HG03432 (cell line): Measurements from ENCODE around the gene MBD3L5.
"Not testable (repeated sequence)": the region's sequence is repeated elsewhere in the genome, so short reads cannot be mapped to it uniquely, and the experiment has no call there.

Source experiments
- ATAC-seq: cut with Tn5 transposase; IDR thresholded peaks from one replicate; pipeline ENCODE4 v1.9.1; 2021; ENCODE audit warnings: mild to moderate bottlenecking, moderate library complexity; ENCODE audit not compliant: unreplicated experiment

The MBD3L5 gene

DNA sequence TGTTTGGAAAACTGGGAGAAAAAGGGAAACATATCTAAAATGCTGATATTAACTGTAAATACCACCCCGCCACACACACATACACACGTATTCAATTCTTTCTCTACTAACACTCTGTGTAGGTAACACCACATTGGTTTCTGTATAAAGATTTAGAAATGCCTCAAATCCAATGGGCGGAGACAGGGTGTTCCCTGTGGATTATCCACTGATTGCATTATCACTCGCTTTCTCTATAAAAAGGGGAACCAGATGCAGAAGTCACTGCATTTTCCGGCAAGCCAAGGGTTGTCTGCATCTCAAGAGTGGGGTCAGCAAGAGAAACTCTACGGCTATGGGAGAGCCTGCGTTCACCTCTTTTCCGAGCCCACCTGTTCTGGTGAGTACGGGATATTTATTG, at the start of gene MBD3L5:
Gene MBD3L5 (plus strand): TSS at position 301 of the 400 bp plus-strand sequence. CDS start 34 bp downstream, at position 335.
- not testable (repeated sequence) for ATAC-seq

DNA sequence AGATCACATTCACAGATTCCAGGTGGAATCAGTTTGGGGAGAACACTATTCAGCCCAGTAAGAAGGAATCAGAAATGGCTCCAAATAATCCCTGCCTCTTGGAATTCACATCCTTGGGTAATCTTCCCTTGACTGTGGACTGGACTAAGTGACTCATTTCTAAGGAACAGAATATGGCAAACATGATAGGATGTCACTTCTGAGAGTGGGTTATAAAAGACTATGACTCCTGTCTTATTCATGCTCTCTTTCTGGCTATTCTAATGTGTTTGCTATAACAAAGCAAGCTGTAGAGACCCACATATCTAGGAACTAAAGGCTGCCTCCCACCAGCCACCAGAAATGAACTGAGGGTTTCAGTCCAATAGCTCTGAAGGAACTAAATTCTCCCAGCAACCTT, 46.9 kb upstream of the MBD3L5 start:
- ATAC-seq = no peak

DNA sequence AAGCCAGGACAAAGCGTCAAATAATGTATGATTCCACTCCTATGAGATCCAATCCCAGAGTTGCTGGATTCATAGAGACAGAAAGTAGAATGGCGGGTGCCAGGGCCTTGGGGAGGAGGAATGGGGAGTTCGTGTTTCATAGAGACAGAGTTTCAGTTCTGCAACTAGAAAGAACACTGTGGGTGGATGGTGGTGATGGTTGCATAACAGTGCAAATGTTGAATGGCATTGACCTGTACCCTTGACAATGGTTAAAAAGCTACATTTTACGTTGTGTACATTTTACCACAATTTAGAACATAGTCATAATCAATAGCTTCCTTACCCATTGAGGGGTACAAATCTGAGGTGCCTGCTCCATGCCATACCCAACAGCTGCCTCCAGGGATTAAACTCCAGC, 42.5 kb upstream of the MBD3L5 start:
- ATAC-seq = no peak

DNA sequence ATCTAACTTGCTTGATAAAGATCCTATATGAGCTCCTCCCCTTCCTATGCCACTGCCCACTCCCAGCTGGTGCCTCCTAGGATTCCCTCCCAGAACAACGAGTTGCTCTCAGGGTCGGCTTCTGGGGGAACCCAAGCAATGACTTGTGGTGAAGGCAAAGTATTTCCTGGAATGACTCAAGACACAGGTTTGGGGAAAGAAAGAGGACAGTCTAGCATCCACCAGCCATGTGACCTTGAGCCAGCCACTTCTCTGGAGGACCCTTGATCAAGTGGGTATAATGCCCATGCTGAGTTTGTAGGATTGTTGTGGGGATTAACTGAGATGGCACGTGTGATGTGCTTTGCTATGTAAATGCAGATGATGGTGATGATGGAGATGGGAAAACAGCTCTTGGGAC, 42.1 kb upstream of the MBD3L5 start:
- no peak for ATAC-seq

DNA sequence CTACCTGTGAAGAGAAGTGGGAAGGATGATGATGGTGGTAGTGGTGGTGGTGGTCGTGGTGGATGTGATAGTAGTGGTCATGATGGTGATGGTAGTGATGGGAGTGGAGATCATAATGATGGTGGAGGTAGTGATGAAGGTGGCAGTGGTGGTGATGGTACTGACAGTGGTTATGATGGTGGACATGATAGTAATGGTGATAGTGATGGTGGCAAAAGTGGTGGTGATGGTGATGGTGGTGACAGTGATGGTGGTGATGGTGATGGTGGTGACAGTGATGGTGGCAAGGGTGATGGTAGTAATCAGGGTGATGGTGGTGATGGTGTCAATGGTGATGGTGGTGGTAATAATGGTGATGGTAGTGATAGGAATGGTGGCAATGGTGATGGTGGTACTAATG, 35.3 kb upstream of the MBD3L5 start:
- ATAC-seq = no peak

DNA sequence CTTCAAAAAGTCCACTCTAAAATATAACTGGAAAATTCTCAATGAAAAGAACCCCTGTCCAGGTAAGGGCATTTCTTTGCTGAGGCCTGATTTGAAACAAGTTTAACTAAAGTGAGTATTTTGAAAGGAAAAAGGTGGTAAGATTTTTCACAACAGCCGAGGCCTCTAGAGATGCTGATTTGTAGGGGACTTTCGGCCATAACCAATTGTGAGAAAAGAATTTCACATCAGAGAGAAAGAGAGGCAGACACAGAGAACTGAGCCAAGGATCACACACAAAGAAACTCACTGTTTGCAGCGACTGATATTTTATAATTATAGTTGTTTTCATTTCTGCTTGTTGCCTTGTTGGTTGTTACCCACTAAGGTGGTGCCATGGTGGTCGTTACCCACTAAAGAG, 33.6 kb upstream of the MBD3L5 start:
- no peak for ATAC-seq

DNA sequence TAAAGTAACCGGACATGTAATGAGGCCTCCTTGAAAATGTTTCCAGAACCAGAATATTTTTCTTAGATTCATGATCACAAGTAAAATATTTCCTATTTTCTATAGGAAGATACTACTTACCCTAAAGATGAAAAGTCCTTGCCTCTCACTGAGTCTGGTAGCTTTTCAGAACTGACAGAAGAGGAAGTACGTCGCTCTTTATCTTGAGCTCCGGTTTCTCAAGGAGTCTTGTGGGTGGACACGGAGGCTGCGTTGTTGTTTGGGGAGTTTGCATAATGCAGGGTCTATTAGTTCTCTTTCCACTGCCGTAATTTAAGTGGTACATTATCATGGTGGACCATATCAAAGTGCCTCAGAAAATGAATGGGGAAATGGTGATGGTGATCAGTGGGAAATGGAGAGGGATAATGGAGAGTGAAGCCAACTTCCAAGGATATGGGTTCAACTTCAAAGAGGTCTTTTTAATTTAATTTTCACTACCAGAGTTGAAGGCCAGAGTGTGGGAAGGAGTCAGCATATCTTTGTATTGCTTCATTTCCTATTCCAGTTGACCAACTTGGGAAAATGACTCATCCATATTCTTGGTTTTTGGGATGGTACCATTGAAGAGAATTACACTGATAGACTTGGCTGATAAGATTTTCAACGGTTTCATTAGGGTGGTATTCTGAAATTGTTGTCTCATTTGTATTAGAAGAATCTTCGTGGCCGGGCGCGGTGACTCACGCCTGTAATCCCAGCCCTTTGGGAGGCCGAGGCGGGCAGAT, 32.5 kb upstream of the MBD3L5 start:
- no peak for ATAC-seq

DNA sequence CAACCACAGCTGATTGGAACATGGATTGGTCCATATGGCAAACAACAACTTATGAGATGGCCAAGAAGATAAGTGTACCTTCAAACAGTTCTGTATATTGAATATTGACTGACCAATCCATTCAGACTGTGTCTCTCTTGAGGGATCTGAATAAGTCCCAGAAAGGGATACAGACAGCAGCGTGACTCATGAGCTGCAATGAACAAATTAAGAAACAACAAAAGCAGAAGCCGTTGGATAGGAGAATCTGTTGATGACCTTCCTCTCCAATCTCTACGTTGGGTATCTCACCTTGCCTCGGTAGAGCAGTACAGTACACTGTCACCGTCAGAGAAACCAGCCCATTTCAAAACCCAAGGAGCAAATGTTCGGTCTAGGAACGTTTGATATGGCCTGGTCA, 30.4 kb upstream of the MBD3L5 start:
- no peak for ATAC-seq

DNA sequence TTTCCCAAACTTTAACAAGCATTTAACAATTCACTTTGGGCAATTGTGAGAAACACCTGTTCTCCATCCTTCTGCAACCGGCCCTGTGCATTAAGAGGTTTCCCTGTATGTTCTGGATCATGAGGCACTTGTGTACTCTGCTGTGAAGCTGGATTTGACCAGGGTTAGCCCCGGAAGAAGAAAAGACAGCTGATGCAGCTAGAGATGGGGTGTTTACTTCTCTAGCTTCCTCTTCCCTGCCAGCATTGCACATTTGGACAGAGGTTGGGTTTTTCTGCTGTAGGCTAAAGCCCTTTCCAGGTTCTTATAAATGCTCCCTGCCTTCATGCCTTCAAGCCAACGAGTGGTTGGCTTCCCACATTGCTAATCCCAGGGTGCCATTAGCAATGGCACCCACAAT, 30.0 kb upstream of the MBD3L5 start:
- no peak for ATAC-seq

DNA sequence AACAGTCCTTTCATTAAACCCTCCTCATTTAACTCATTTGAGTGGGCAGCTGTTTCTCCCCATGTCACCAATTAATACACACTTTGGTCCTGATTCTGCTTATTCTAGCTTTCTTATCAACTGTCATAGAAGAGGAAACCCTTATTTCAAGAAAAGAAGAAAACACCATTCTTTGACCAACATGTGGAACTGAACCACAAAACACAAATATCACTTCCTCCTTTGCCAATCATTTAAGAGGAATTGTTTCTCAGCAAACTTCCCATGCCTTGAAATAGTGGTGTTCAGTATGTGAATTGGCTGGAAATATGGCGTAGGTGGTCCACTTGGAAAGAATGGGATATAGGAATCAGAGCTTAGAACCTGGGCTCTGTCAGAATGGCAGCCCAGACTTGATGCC, 29.6 kb upstream of the MBD3L5 start:
- no peak for ATAC-seq

DNA sequence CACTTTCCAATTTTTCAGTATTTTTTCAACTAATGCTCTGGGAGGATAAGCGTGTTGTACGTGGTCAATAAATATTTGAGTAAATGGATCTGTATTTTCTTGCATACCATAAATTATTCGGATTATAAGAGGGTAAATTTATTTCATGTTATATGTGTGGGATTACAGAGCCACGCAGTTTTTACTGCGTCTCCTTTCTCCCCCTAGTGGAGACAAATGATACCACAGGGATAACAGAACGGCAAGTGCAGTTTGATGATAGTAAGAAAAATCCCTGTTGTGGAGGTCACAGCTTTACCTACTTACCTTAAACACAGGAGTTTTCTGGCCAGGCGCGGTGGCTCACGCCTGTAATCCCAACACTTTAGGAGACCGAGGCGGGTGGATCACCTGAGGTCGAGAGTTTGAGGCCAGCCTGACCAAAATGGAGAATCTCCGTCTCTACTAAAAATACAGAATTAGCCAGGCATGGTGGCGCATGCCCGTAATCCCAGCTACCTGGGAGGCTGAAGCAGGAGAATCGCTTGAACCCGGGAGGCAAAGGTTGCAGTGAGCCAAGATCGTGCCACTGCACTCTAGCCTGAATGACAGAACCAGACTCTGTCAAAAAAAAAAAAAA, 26.0 kb upstream of the MBD3L5 start:
- no peak for ATAC-seq

DNA sequence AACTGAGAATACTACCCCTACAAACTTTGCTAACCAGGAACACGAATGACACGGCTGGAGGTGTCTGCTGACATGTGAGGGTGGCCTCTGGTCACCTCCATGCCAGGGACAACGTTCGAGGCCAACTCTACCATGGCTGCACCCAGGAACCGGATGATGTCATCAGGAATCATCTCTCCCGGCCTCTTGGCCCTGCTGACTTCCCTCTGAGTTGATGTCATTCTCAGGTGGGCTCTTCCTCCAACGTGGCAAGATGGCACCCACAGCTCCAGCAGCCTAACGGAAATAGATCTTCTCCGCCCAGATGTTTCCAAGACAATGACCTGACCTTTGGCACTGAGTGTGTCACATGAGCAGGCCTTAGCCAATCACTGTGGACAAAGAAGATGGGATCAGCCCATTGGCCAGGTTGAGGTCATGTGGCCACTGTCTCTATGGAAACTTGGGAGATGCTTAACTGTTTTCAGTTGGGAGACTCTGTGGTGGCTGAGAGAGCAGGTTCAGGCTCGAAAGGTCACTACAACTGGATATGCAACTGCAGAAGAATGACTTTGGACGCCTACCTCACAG, 24.2 kb upstream of the MBD3L5 start:
- ATAC-seq = no peak

DNA sequence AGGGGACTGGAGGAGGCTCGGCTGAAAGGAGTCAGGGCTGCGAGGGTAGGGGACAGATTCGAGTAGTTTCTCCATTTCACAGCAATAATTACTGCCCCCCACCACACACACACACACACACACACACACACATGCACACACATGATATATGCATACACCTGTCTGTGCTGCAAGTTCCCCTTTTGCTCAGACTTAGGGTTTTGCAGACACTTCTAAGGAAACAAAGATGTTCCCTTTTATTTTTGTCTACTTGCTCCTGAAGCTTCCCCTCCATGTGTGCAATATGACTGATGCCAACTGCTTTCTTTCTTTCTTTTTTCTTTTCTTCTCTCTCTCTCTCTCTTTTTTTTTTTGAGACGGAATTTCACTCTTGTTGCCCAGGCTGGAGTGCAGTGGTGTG, 22.5 kb upstream of the MBD3L5 start:
- ATAC-seq = no peak

DNA sequence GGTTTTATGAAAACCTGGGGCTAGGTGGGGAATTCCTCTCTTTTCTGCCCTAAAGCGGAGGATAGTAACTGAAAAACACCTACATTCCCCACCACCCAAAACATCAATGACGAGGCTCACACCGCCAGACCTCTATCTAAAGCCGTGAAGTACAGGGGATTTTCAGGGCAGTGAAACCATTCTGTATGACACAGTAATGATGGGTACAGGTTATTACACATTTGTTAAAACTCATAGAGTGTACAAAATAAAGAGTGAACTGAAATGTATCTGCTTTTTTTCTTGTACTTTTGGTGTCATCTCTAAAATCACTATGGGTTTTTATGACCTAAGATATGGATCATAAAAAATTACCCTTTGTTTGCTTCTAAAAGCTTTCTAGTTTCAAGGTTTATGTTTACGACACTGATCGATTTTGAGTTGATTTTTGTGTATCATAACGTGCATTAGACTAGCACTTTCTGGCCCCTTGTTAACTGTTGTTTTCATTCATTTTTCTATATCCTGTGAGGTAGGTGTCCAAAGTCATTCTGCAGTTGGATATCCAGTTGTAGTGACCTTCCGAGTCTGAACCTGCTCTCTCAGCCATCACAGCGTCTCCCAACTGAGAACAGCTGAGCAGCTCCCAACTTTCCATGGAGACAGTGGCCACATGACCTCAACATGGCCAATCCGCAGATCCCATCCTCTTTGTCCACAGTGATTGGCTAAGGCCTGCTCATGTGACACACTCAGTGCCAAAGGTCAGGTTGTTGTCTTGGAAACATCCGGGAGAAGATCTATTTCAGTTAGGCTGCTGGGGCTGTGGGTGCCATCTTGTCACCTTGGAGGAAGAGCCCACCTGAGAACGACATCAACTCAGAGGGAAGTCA, 19.4 kb upstream of the MBD3L5 start:
- ATAC-seq = no peak

DNA sequence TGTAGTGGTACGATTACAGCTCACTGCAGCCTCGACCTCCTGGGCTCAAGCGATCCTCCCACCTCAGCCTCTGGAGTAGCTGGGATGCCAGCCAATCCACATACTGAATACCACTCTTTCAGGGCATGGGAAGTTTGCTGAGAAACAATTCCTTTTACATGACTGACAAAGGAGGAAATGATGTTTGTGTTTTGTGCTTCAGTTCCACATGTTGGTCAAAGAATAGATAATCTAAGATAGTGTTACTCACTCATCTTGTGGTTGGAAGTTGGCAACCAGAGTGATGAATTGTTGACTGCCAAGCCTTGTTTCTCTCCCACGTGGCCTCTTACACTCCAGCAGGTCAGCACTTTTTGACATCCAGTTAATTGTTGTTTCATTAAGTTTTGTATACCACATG, 16.7 kb upstream of the MBD3L5 start:
- ATAC-seq = no peak

DNA sequence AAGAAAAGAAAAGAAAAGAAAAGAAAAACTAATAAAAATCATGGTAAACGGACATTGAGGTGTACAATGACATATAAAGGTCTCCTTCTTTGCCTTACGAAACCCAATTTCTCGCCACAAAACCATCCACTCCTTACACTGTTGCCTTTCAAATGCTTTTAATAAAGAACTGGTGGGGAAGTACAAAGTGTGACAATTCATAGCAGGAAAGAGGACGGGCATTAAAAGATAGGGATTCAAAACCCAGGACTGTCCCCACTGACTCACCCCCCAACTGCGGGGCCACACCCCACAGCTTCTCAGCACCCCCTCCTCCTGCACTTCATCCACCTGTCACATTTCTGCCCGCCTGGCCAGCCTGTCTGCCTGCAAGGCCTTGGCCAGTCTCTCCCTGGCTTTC, 11.6 kb upstream of the MBD3L5 start:
- no peak for ATAC-seq

DNA sequence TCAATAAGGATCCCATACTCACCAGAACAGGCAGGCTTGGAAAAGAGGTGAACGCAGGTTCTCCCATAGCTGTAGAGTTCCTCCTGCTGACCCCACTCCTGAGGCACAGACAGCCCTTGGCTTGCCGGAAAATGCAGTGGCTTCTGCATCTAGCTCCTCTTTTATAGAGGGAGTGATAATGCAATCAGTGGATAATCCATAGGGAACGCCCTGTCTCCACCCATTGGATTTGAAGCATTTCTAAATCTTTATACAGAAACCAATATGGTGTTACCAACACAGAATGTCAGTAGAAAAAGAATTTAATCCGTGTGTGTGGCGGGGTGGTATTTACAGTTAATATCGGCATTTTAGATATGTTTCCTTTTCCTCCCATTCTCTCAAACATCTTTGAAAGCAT, 9.0 kb upstream of the MBD3L5 start, which contains the start of gene MBD3L2B:
Gene MBD3L2B (minus strand): TSS at position 101 of the 400 bp plus-strand sequence. CDS start 34 bp downstream, at position 67.
- ATAC-seq = not testable (repeated sequence)

DNA sequence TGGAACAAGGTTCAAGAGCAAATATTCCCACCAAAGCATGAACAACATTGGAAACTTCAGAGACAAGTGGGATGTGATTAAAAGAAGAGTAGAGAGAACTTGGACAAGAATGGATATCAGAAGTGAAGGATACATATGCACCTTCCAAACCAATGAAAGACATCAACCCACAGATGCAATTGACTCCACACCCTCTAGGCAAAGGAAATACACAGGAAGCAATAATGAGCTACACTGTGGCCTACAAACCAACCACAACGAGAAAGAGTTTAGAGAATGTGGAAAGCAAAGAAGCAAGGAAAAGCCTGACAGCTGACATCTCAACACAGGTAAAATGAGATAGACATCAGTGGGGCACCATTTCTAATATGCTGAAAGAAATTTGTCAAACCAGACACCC, 1.6 kb upstream of the MBD3L5 start:
- not testable (repeated sequence) for ATAC-seq

DNA sequence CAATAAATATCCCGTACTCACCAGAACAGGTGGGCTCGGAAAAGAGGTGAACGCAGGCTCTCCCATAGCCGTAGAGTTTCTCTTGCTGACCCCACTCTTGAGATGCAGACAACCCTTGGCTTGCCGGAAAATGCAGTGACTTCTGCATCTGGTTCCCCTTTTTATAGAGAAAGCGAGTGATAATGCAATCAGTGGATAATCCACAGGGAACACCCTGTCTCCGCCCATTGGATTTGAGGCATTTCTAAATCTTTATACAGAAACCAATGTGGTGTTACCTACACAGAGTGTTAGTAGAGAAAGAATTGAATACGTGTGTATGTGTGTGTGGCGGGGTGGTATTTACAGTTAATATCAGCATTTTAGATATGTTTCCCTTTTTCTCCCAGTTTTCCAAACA, 9.7 kb downstream of the MBD3L5 start, which contains the start of gene MBD3L4:
Gene MBD3L4 (minus strand): TSS at position 101 of the 400 bp plus-strand sequence. CDS start 35 bp downstream, at position 66.
- ATAC-seq = not testable (repeated sequence)

DNA sequence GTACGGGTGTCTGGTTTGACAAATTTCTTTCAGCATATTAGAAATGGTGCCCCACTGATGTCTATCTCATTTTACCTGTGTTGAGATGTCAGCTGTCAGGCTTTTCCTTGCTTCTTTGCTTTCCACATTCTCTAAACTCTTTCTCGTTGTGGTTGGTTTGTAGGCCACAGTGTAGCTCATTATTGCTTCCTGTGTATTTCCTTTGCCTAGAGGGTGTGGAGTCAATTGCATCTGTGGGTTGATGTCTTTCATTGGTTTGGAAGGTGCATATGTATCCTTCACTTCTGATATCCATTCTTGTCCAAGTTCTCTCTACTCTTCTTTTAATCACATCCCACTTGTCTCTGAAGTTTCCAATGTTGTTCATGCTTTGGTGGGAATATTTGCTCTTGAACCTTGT, 11.2 kb downstream of the MBD3L5 start:
- not testable (repeated sequence) for ATAC-seq

DNA sequence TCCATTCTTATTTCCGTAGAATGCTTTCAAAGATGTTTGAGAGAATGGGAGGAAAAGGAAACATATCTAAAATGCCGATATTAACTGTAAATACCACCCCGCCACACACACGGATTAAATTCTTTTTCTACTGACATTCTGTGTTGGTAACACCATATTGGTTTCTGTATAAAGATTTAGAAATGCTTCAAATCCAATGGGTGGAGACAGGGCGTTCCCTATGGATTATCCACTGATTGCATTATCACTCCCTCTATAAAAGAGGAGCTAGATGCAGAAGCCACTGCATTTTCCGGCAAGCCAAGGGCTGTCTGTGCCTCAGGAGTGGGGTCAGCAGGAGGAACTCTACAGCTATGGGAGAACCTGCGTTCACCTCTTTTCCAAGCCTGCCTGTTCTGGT, 18.6 kb downstream of the MBD3L5 start, which contains the start of gene MBD3L2:
Gene MBD3L2 (plus strand): TSS at position 301 of the 400 bp plus-strand sequence. CDS start 53 bp downstream, at position 354.
- not testable (repeated sequence) for ATAC-seq
